AG09309 (cell line): ENCODE measurements around the gene PRKG1.

Source experiments
- DNase-seq: peaks from one replicate; pipeline ENCODE4 v3.0.0-alpha.2; 2010; ENCODE audit warnings: low read depth
- H3K4me3 ChIP-seq: 2 replicates; pipeline ENCODE4 v1.5.1; 2011; ENCODE audit warnings: mild to moderate bottlenecking, low read depth, low read length, moderate library complexity; ENCODE audit not compliant: control insufficient read depth
- CTCF ChIP-seq: IDR thresholded peaks from 2 replicates; pipeline ENCODE4 v1.5.1; 2011; ENCODE audit warnings: mild to moderate bottlenecking, low read depth, low read length, inconsistent platforms; ENCODE audit not compliant: insufficient read depth, control insufficient read depth; ENCODE audit errors: missing control alignments

Gene PRKG1

GRCh38 chr10:51035344-51035743, 38.9 kb upstream of the PRKG1 start:
- no peak overlapping the region for H3K4me3 ChIP-seq
- no peak for TF ChIP-seq CTCF
- DNase-seq: no peak

- TF ChIP-seq CTCF: no peak
- DNase-seq: no peak
These were observed 28.4 kb upstream of the PRKG1 start for GRCh38 chr10:51045871-51046270.

GRCh38 chr10:51046654-51047053, 27.6 kb upstream of the PRKG1 start:
- no peak for TF ChIP-seq CTCF
- DNase-seq: no peak
- H3K4me3 ChIP-seq: no peak overlapping the region

More at GRCh38 chr10:51045871-51046270, 28.4 kb upstream of the PRKG1 start:
- no peak overlapping the region for H3K4me3 ChIP-seq

- no peak for DNase-seq
- H3K4me3 ChIP-seq: no peak overlapping the region
- TF ChIP-seq CTCF: peak; percentile 28
These were observed 26.4 kb upstream of the PRKG1 start for GRCh38 chr10:51047857-51048256.

- H3K4me3 ChIP-seq: no peak overlapping the region
- no peak for DNase-seq
- no peak for TF ChIP-seq CTCF
These were observed 25.5 kb upstream of the PRKG1 start for GRCh38 chr10:51048792-51049191.

GRCh38 chr10:51052163-51052562, 22.1 kb upstream of the PRKG1 start:
- H3K4me3 ChIP-seq: no peak overlapping the region
- no peak for DNase-seq
- no peak for TF ChIP-seq CTCF

- no peak for TF ChIP-seq CTCF
- DNase-seq: no peak
These were observed 16.4 kb upstream of the PRKG1 start for GRCh38 chr10:51057925-51058324.

More at GRCh38 chr10:51057925-51058324, 16.4 kb upstream of the PRKG1 start:
- H3K4me3 ChIP-seq: no peak overlapping the region
